GM18502 (cell line): ENCODE results near the gene ZNF554.
"Not testable (repeated sequence)": the region's sequence is repeated elsewhere in the genome, so short reads cannot be mapped to it uniquely, and the experiment has no call there.

Experiments used
- ATAC-seq: cut with Tn5 transposase; IDR thresholded peaks from one replicate; pipeline ENCODE4 v1.9.1; 2021; ENCODE audit warnings: mild to moderate bottlenecking; ENCODE audit not compliant: unreplicated experiment, poor library complexity

ZNF554 gene

GRCh38 chr19:2790557-2791271 is 29.0 kb upstream of the ZNF554 start:
- ATAC-seq: no peak

GRCh38 chr19:2791440-2791839 is 28.2 kb upstream of the ZNF554 start:
- ATAC-seq: no peak

GRCh38 chr19:2791876-2792275 is 27.8 kb upstream of the ZNF554 start:
- no peak for ATAC-seq

- not testable (repeated sequence) for ATAC-seq
Observed at GRCh38 chr19:2792666-2793065, 27.0 kb upstream of the ZNF554 start.

- ATAC-seq: no peak
Observed at GRCh38 chr19:2793126-2793525, 26.5 kb upstream of the ZNF554 start.

GRCh38 chr19:2793577-2793976 is 26.1 kb upstream of the ZNF554 start:
- ATAC-seq: no peak

- ATAC-seq: no peak
Observed at GRCh38 chr19:2795827-2796658, 23.6 kb upstream of the ZNF554 start.

GRCh38 chr19:2796659-2797266 is 22.9 kb upstream of the ZNF554 start:
- no peak for ATAC-seq

GRCh38 chr19:2797280-2797679 is 22.4 kb upstream of the ZNF554 start:
- ATAC-seq: no peak

- ATAC-seq: no peak
Observed at GRCh38 chr19:2798158-2798685, 21.4 kb upstream of the ZNF554 start.

- no peak for ATAC-seq
Observed at GRCh38 chr19:2798733-2799132, 20.9 kb upstream of the ZNF554 start.

GRCh38 chr19:2799273-2800020 is 20.2 kb upstream of the ZNF554 start:
- ATAC-seq: no peak

- ATAC-seq: no peak
Observed at GRCh38 chr19:2800506-2800905, 19.2 kb upstream of the ZNF554 start.

- no peak for ATAC-seq
Observed at GRCh38 chr19:2802826-2803225, 16.8 kb upstream of the ZNF554 start.

- ATAC-seq: no peak
Observed at GRCh38 chr19:2803486-2804155, 16.0 kb upstream of the ZNF554 start.

GRCh38 chr19:2804156-2805004 is 15.3 kb upstream of the ZNF554 start:
- ATAC-seq: no peak

GRCh38 chr19:2805261-2805900 is 14.3 kb upstream of the ZNF554 start:
- no peak for ATAC-seq

- no peak for ATAC-seq
Observed at GRCh38 chr19:2805991-2806649, 13.5 kb upstream of the ZNF554 start.
